ENCODE results near the gene SUV39H1.
"Not testable (repeated sequence)": the region's sequence is repeated elsewhere in the genome, so short reads cannot be mapped to it uniquely, and the experiment has no call there.

- TF ChIP-seq POLR2AphosphoS5 (IDR thresholded peaks at IDR 0.05; ENCODE audit: borderline replicate concordance, low read depth, low read length); EZH2 (IDR thresholded peaks at IDR 0.05); FOXP2 (optimal IDR thresholded peaks at IDR 0.05; ENCODE audit: control extremely low read depth, extremely low read length, insufficient read depth): not testable (repeated sequence)
Observed at GRCh38 chrX:48652055-48652579, 44.4 kb upstream of the SUV39H1 start.
